K562 (cell line): Measurements from ENCODE around the gene SLC2A10. TPM values are rescaled to one million over a fixed set of nuclear protein-coding genes. Genes with fewer than 3 reads are reported as not detected.

ENCODE experiments used
- ATAC-seq: fragments of 200-7000 bp; cut with Tn5 transposase; 3 replicates; pipeline ENCODE4 v1.9.1; 2020; ENCODE audit warnings: moderate library complexity
- BruUV-seq: library from RNA; stranded (reverse); fragments of 400-500 nt; replicated peaks from 2 replicates; lab custom pipeline; 2021; lab: Mats Ljungman, UMichigan
- CTCF ChIA-PET: fragments of 300-600 bp; formaldehyde crosslinking; extraction: SDS; loops from one replicate; lab custom pipeline; 2021; ENCODE audit warnings: low intra/inter-chr PET ratio; lab: Yijun Ruan, JAX
- POLR2A ChIA-PET: fragments of 300-600, 350-650 bp; sonication (Branson Sonifier 250); formaldehyde crosslinking; extraction: SDS; loops from one replicate; lab custom pipeline; 2021; ENCODE audit warnings: antibody characterized with exemption, inconsistent platforms; lab: Yijun Ruan, JAX
- DNase-seq, 4 experiments: peaks; one replicate each; pipeline versions ENCODE4 v3.0.0 to v3.0.0-alpha.2; 2011 to 2018; ENCODE audit warnings: low spot score in 3 of 4, mixed read lengths in 3 of 4; ENCODE audit errors: extremely low read depth in 1 of 4
- FAIRE-seq: peaks from 2 replicates; lab custom pipeline; 2011; peaks lifted over from hg19 to GRCh38; lab: Jason Lieb, UNC
- H2AFZ ChIP-seq: 2 replicates; pipeline ENCODE4 v1.6.0; 2011; ENCODE audit warnings: low read depth, low read length, control low read depth, inconsistent platforms
- H3K27ac ChIP-seq: fragments of 200-600 bp; 3 replicates; pipeline ENCODE4 v1.8.0; 2011; ENCODE audit warnings: low read depth, mild to moderate bottlenecking, control low read depth, inconsistent platforms, low read length, moderate library complexity, mixed read lengths; ENCODE audit errors: extremely low read depth
- H3K27me3 ChIP-seq, 2 experiments: fragments of 300-600 bp in 1 of 2; 2 replicates in 1 of 2; 3 replicates in 1 of 2; pipeline versions ENCODE4 v1.6.0 to v1.8.0; 2011; ENCODE audit warnings: inconsistent platforms in 2 of 2, low read length in 2 of 2, mild to moderate bottlenecking in 1 of 2, mixed read lengths in 1 of 2, moderate library complexity in 1 of 2; ENCODE audit not compliant: control insufficient read depth in 2 of 2, insufficient read depth in 2 of 2
- H3K36me3 ChIP-seq: fragments of 300-600 bp; 3 replicates; pipeline ENCODE4 v1.8.0; 2011; ENCODE audit warnings: mild to moderate bottlenecking, low read length, inconsistent platforms; ENCODE audit not compliant: control insufficient read depth, insufficient read depth
- H3K4me1 ChIP-seq, 2 experiments: fragments of 200-600 bp in 1 of 2; replicated peaks in 1 of 2; 2 replicates in 1 of 2; 3 replicates in 1 of 2; pipeline versions ENCODE4 v1.5.1 to v1.8.0; 2011; ENCODE audit warnings: inconsistent platforms in 2 of 2, low read length in 2 of 2, mild to moderate bottlenecking in 1 of 2, mixed read lengths in 1 of 2, moderate library complexity in 1 of 2; ENCODE audit not compliant: control insufficient read depth in 2 of 2, insufficient read depth in 2 of 2
- H3K4me2 ChIP-seq: 2 replicates; pipeline ENCODE4 v1.6.1; 2011; ENCODE audit warnings: low read length, control low read depth, inconsistent platforms, mixed read lengths; ENCODE audit not compliant: insufficient read depth
- H3K4me3 ChIP-seq: fragments of 200-600 bp; sonication (generic), shearing (Covaris generic); 2 replicates; pipeline ENCODE4 v1.5.1; 2016; ENCODE audit warnings: control low read depth, inconsistent platforms
- H3K79me2 ChIP-seq: fragments of 200-600 bp; 3 replicates; pipeline ENCODE4 v1.8.0; 2011; ENCODE audit warnings: low read length, inconsistent platforms; ENCODE audit not compliant: control insufficient read depth, insufficient read depth
- H3K9ac ChIP-seq, 2 experiments: 2 replicates each; pipeline versions ENCODE4 v1.6.0 to v1.6.1; 2011; ENCODE audit warnings: low read depth in 2 of 2, low read length in 2 of 2, control low read depth in 1 of 2, inconsistent platforms in 1 of 2, mild to moderate bottlenecking in 1 of 2, mixed read lengths in 1 of 2; ENCODE audit not compliant: insufficient read depth in 1 of 2
- H3K9me1 ChIP-seq: one replicate; pipeline ENCODE4 v1.6.0; 2011; ENCODE audit warnings: inconsistent platforms, mild to moderate bottlenecking, low read length, moderate library complexity; ENCODE audit not compliant: control insufficient read depth, insufficient read depth
- H3K9me3 ChIP-seq: replicated peaks from 2 replicates; pipeline ENCODE4 v1.5.1; 2011; ENCODE audit warnings: low read depth, low read length, inconsistent platforms; ENCODE audit not compliant: control insufficient read depth, insufficient read depth
- H4K20me1 ChIP-seq: replicated peaks from 2 replicates; pipeline ENCODE4 v1.6.1; 2011; ENCODE audit warnings: low read length, inconsistent platforms, mixed read lengths; ENCODE audit not compliant: control insufficient read depth, insufficient read depth
- MYC ChIP-seq, 2 experiments: fragments of 250-450 bp in 1 of 2; sonication (Bioruptor Pico) in 1 of 2; IDR thresholded peaks; 2 replicates each; pipeline versions ENCODE4 v1.5.1 to v1.6.1; 2012 to 2021; ENCODE audit warnings: low read depth in 2 of 2, borderline replicate concordance in 1 of 2, improper control_type of control experiment in 1 of 2, low read length in 1 of 2, mild to moderate bottlenecking in 1 of 2, moderate library complexity in 1 of 2
- XRCC3 ChIP-seq: fragments of 450-650 bp; IDR thresholded peaks from 2 replicates; pipeline ENCODE4 v1.6.1; 2017; ENCODE audit warnings: mild to moderate bottlenecking, moderate library complexity
- ZKSCAN1 ChIP-seq: fragments of 150-350 bp; IDR thresholded peaks from 2 replicates; pipeline ENCODE4 v1.6.1; 2016; ENCODE audit warnings: low read depth, low read length
- ZNF583 ChIP-seq: fragments of 250-450 bp; sonication (Bioruptor Pico); IDR thresholded peaks from 2 replicates; pipeline ENCODE4 v1.4.0; 2020
- ZNF668 ChIP-seq: fragments of 250-450 bp; sonication (Bioruptor Pico); IDR thresholded peaks from 2 replicates; pipeline ENCODE4 v1.8.0; 2022; ENCODE audit warnings: mild to moderate bottlenecking, inconsistent platforms
- WGBS: fragments of 100-300 bp; shearing (Covaris generic); methylation state at CpG from one replicate; pipeline ENCODE4 v1.1.6; 2016; ENCODE audit warnings: low coverage, mixed read lengths; ENCODE audit not compliant: insufficient coverage; ENCODE audit errors: missing lambda C conversion rate; 5-methylcytosine and 5-hydroxymethylcytosine counted together
- in situ Hi-C: fragments of 300-500 bp; cut with MboI; formaldehyde crosslinking; loops from 4 replicates; pipeline ENCODE4 v1.15.0; 2018; ENCODE audit warnings: inconsistent platforms, mixed read lengths
- intact Hi-C: fragments of 100-400 bp; cut with micrococcal nuclease; formaldehyde crosslinking; loops from 2 replicates; pipeline ENCODE4 v1.14.2; 2022
- polyA plus RNA-seq, 8 experiments: library from polyadenylated mRNA; depleted of rRNA in 4 of 8; stranded (reverse) in 5 of 8; unstranded in 3 of 8; fragments of >200 nt; fragmentation: Nextera tagmentation in 2 of 8; fragmentation: Illumina TruSeq in 1 of 8; extraction: Ambion mirVana in 2 of 8; extraction: Trizol in 1 of 8; gene quantifications; 2 replicates each; pipeline versions ENCODE4 v1.2.1 to v1.2.3, GENCODE V29; 2011 to 2014; ENCODE audit warnings: inconsistent platforms in 1 of 8, missing spikeins in 1 of 8
- total RNA-seq, 7 experiments: library from RNA; depleted of rRNA in 6 of 7; stranded (reverse); fragments of >200 nt in 6 of 7; fragmentation: Illumina TruSeq in 2 of 7; extraction: Trizol in 2 of 7; gene quantifications; 2 replicates each; pipeline versions ENCODE4 v1.2.1 to v1.2.3, GENCODE V29; 2011 to 2021; ENCODE audit warnings: low replicate concordance in 1 of 7
- TF ChIP-seq, protein P1 (sequence below), 2 experiments: fragments of 450-650 bp in 1 of 2; sonication (generic) in 1 of 2; formaldehyde crosslinking; conservative IDR thresholded peaks; 2 replicates each; pipeline versions ENCODE4 v1.4.0 to v1.8.1; 2020 to 2022; ENCODE audit warnings: mild to moderate bottlenecking in 1 of 2, missing genetic modification reagents in 1 of 2

Gene SLC2A10
- total and polyA plus RNA-seq, 9 of the 15 experiments (the other 6 are each of a cell fraction or from before 2014, with no cell fraction given), result 0.01 to 1.8 (median 0.10) TPM

DNA sequence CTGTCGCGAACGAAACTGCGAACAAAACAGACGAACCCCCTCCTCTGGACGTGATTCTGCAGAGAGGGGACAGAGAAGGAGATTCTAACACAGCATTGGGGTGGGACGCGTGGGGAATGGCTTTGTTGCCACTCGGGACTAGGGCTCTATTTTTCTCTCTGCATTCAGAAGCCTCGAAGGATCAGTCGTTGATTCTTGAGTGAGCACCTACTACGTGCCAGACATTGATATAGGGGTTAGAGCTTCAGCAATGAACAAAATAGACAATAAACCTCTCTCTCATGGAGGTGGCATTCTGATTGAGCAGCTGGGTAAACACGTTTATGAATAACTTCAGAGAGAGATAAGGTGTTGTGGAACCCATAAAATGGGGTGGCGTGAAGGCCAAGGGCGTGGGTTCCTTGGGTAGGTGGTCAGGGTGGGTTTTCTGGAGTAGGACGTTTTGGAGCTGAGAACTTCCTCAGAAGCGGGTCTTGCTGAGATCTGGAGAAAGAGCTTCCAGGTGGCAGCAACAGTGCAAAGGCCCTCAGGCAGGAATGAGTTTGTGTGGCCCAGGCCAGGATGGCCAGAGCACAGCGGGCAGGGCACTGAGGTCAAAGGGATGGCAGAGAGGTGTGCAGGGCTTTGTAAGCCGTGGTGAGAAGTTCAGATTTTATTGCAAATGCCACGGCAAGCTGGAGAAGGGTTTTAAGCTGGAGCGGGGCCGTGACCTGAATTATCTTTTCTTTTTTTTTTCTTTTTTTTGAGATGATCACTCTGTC is 884 bp downstream of the SLC2A10 start:
- BruUV-seq, result TSS peak; percentile 37
- FAIRE-seq (no peak), DNase-seq (no peak), ATAC-seq (no peak)
- Histone ChIP-seq H3K4me3 (peak overlapping the region; percentile 41), H3K9me3 (peaks cover 3% of the 10 kb centered on the region; the same call in 1 of the 2 replicates), H3K4me2 (peak overlapping the region; percentile 54; the same call in 1 of the 2 replicates), H3K27ac (no peak overlapping the region), H4K20me1 (no peaks in the 10 kb centered on the region; the same call in 1 of the 2 replicates), H3K9ac (0 out of 4 replicates have a peak overlapping the region, but pooled peaks of 1 of the 2 experiments have one; percentile 31), H3K27me3 (peaks cover 3 to 34% of the 10 kb centered on the region in 2 experiments; a peak in 3 of 5 replicates), H3K79me2 (no peaks in the 10 kb centered on the region), H2AFZ (peak overlapping the region; percentile 89), H3K36me3 (no peaks in the 10 kb centered on the region), H3K4me1 (peaks cover 6 to 13% of the 10 kb centered on the region in 2 experiments; a peak in 3 of 5 replicates), H3K9me1 (no peaks in the 10 kb centered on the region)
- TF ChIP-seq ZNF668 (no peak), ZKSCAN1 (peak; percentile 86; the same call in 1 of the 2 replicates), ZNF583 (CRISPR knock-in tag) (no peak), XRCC3 (no peak), MYC (IDR thresholded peaks at IDR 0.05; ENCODE audit: low read depth, low read length) (no peak), MYC (CRISPR knock-in tag; IDR thresholded peaks at IDR 0.05; ENCODE audit: borderline replicate concordance, low read depth) (no peak)
- TF ChIP-seq, protein P1, sequence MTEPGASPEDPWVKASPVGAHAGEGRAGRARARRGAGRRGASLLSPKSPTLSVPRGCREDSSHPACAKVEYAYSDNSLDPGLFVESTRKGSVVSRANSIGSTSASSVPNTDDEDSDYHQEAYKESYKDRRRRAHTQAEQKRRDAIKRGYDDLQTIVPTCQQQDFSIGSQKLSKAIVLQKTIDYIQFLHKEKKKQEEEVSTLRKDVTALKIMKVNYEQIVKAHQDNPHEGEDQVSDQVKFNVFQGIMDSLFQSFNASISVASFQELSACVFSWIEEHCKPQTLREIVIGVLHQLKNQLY (CRISPR knock-in tag; conservative IDR thresholded peaks at IDR 0.05), result no peak
- WGBS, result 48% methylated on average over 21 of the region's 22 CpGs
- in situ Hi-C loops (no loop called here), intact Hi-C loops (no loop called here)
- POLR2A ChIA-PET, result interaction anchor here (0.6 to 0.7 kb wide), 2 partner anchors 269 to 480 kb away, joined by 3 read pairs; no protein-coding TSS in a partner anchor
- CTCF ChIA-PET, result no interaction called here
